HG03342 (cell line): ENCODE data around the gene MYL6B.

Source experiments
- ATAC-seq: cut with Tn5 transposase; IDR thresholded peaks from one replicate; pipeline ENCODE4 v1.9.1; 2021; ENCODE audit warnings: mild to moderate bottlenecking, moderate library complexity; ENCODE audit not compliant: unreplicated experiment

The MYL6B gene

DNA sequence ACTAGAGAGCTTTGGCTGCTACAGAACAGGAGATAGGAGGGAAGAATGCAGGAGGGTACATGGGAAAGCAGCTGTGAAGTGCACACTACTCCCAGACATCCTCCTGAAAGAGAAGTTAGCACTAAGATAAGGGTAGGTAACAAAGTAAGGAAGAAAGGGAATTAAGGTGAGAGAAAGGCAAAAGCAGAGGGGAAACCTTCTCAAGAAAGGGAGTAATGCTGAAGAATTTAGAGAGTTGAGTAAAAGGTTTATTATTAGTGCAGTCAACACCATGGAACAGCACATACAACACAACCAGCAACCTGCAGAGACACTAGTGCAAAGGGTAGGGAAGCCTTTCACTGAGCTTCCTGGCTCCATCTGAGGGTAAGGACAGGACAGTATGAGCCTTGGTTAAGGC, 51.9 kb downstream of the MYL6B start:
- ATAC-seq = no peak

DNA sequence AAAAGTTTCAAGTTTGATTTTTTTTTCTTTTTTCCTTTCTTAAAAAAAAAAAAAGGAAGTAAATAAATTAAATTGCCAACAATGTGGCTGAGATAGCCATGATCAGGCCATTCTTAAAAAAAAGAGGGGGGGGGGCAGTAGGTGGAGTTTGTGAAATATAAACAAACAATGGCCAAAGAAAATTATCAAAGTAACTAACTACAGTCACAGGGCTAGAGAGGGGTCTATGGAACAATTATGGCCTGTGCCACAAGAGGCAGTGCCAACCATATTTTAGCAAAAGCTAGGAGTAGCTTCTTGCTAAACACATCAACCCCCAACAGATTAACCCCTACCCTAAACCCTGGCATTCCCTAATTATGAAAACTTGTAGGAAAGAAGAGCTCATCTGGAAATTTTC, 53.1 kb downstream of the MYL6B start:
- ATAC-seq = no peak

DNA sequence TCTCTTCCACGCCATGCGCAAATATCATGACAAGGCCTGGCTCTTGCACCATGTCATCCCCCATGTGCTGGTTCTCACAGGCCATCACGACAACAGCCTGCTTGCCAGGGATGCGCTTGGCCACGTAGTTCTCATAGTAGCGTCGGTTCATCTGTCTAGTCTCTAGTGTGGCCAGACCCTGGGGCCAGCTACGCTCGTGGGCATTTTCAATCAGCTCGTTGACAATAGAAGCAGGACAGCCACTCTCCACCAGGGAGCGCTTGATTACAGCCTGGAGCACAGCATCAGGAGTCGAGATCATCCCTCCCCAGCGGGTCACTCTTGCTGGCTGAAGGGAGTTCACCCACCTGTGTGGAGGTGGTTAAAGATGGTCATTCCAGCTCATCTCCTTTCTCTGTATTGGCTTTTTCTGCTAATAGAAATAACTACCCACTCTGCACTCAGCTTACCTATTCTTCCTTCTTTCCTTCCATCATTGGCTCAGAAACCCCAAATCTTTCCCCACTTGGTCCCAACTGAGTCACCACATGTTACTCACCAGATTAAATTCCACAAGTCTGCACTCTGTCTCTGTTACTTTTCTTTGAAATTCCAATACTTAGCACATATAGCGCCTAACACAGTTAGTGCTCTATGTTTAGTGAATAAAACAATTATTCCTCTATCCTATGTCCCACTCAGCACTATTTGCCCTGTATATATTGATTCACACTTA, 54.2 kb downstream of the MYL6B start:
- ATAC-seq = no peak
